Stimulated activated CD4-positive, alpha-beta T cell treated with anti-CD3 and anti-CD28 coated beads, Interleukin-1b, Interleukin-23, amount 100 ng/mL, for 24 hours (primary cell): ENCODE results near the gene CYBC1.
"Not testable (repeated sequence)": the region's sequence is repeated elsewhere in the genome, so short reads cannot be mapped to it uniquely, and the experiment has no call there.

Experiments
- DNase-seq, 4 experiments: peaks; one replicate each; pipeline ENCODE4 v3.0.0-alpha.2; 2020; ENCODE audit warnings: low read depth in 4 of 4, low spot score in 1 of 4

CYBC1 gene

GRCh38 chr17:82435601-82436583 lies 14.7 kb downstream of the CYBC1 start:
- no peak for DNase-seq

- no peak for DNase-seq
Observed at GRCh38 chr17:82435103-82435502, 15.4 kb downstream of the CYBC1 start.

GRCh38 chr17:82434216-82434565 lies 16.4 kb downstream of the CYBC1 start:
- no peak for DNase-seq

GRCh38 chr17:82433560-82434215 lies 16.9 kb downstream of the CYBC1 start:
- DNase-seq = no peak

- no peak for DNase-seq
Observed at GRCh38 chr17:82432017-82432416, 18.5 kb downstream of the CYBC1 start.

- DNase-seq = no peak
Observed at GRCh38 chr17:82429824-82430223, 20.7 kb downstream of the CYBC1 start.

GRCh38 chr17:82428546-82428945 lies 22.0 kb downstream of the CYBC1 start:
- no peak for DNase-seq

GRCh38 chr17:82424863-82425159 lies 25.7 kb downstream of the CYBC1 start:
- no peak for DNase-seq

- peak; percentile 26 to 48 (median 28) for DNase-seq
Observed at GRCh38 chr17:82424001-82424862, 26.3 kb downstream of the CYBC1 start.

GRCh38 chr17:82419540-82419939 lies 31.0 kb downstream of the CYBC1 start:
- no peak for DNase-seq

- DNase-seq = peak; percentile 53 to 80 (median 70)
Observed at GRCh38 chr17:82418001-82418986, 32.3 kb downstream of the CYBC1 start, which contains the start of the genes HEXD and OGFOD3. TSS of gene HEXD (plus strand) at chr17:82418347. CDS start at chr17:82419800, 1,453 bp downstream. TSS of gene OGFOD3 (minus strand) at chr17:82418586. CDS start at chr17:82418485, 101 bp downstream.

- DNase-seq = no peak
Observed at GRCh38 chr17:82416771-82417170, 33.8 kb downstream of the CYBC1 start.

GRCh38 chr17:82416264-82416663 lies 34.3 kb downstream of the CYBC1 start:
- DNase-seq = no peak

- DNase-seq = no peak
Observed at GRCh38 chr17:82415786-82416185, 34.8 kb downstream of the CYBC1 start.

GRCh38 chr17:82415336-82415735 lies 35.2 kb downstream of the CYBC1 start:
- DNase-seq = no peak

GRCh38 chr17:82414548-82415281 lies 35.8 kb downstream of the CYBC1 start:
- DNase-seq = peak; percentile 37 to 65 (median 58)

- DNase-seq = no peak
Observed at GRCh38 chr17:82412535-82413520, 37.7 kb downstream of the CYBC1 start.

- not testable (repeated sequence) for DNase-seq
Observed at GRCh38 chr17:82412081-82412480, 38.5 kb downstream of the CYBC1 start.
